Measurements from ENCODE around the gene UBA6. TPM values are rescaled to one million over a fixed set of nuclear protein-coding genes. Genes with fewer than 3 reads are reported as not detected.

Gene UBA6
- total RNA-seq, 1 experiment from 2014 or later: 59.4 TPM

GRCh38 chr4:67576538-67576937 lies 124.4 kb downstream of the UBA6 start:
- Histone ChIP-seq H3K4me3 (ENCODE audit: low read depth in 2 of 2, low read length in 2 of 2) (no peak overlapping the region), H3K36me3 (ENCODE audit: control insufficient read depth, insufficient read depth, low read length) (no peaks in the 10 kb centered on the region), H3K4me1 (ENCODE audit: control insufficient read depth, insufficient read depth, low read length) (no peaks in the 10 kb centered on the region), H3K27ac (ENCODE audit: low read length) (no peak overlapping the region), H3K9me3 (ENCODE audit: control insufficient read depth, insufficient read depth, low read depth, low read length) (no peaks in the 10 kb centered on the region), H3K27me3 (ENCODE audit: control insufficient read depth, insufficient read depth, low read length) (no peaks in the 10 kb centered on the region)
- ChIA-PET CTCF (no interaction called here), POLR2A (no interaction called here)
- TF ChIP-seq TCF7L2 (IDR thresholded peaks at IDR 0.05; ENCODE audit: low read depth, low read length) (no peak), POLR2AphosphoS5 (IDR thresholded peaks at IDR 0.05; ENCODE audit: low read depth, low read length) (no peak), SIN3A (IDR thresholded peaks at IDR 0.05; ENCODE audit: borderline replicate concordance, insufficient read depth, low read depth, low read length) (no peak), REST (IDR thresholded peaks at IDR 0.05; ENCODE audit: insufficient read depth in 1 of 2, low read depth in 2 of 2, low read length in 1 of 2) (no peak)
- TF ChIP-seq, protein P1, sequence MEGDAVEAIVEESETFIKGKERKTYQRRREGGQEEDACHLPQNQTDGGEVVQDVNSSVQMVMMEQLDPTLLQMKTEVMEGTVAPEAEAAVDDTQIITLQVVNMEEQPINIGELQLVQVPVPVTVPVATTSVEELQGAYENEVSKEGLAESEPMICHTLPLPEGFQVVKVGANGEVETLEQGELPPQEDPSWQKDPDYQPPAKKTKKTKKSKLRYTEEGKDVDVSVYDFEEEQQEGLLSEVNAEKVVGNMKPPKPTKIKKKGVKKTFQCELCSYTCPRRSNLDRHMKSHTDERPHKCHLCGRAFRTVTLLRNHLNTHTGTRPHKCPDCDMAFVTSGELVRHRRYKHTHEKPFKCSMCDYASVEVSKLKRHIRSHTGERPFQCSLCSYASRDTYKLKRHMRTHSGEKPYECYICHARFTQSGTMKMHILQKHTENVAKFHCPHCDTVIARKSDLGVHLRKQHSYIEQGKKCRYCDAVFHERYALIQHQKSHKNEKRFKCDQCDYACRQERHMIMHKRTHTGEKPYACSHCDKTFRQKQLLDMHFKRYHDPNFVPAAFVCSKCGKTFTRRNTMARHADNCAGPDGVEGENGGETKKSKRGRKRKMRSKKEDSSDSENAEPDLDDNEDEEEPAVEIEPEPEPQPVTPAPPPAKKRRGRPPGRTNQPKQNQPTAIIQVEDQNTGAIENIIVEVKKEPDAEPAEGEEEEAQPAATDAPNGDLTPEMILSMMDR (IDR thresholded peaks at IDR 0.05): no peak
- ATAC-seq (no peak), DNase-seq (ENCODE audit: low read depth, low spot score) (no peak)
- intact Hi-C loops (cut with micrococcal nuclease; ENCODE audit: unreplicated experiment) (no loop called here), in situ Hi-C loops (cut with HindIII; ENCODE audit: low pct_unique_long_range_greater_than_20kb, low sequenced_read_pairs) (no loop called here)
- no TSS peak for BruUV-seq (replicated peaks)

DNA sequence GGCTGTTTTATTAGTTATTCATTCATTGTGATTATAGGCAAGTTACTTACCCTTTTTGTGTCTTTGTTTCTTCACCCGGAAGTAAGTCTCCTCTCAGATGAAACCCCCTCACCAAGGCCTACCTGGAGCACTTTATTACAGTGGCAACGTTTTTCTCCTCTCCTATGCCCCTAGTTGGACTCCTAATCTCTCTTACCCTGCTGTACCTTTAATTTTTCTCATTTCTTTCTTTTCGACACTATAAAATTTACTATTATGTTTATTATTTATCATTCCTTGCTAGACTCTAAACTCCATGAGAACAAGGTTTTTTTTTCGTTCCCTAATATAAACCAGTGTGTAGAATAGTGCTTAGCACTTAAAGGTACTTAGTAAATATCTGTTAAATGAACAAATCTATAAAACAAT lies 124.9 kb downstream of the UBA6 start:
- intact Hi-C loops (cut with micrococcal nuclease; ENCODE audit: unreplicated experiment): no loop called here

More for the DNA sequence above, 124.9 kb downstream of the UBA6 start:
- H3K4me3 ChIP-seq (ENCODE audit: low read depth in 2 of 2, low read length in 2 of 2): no peak overlapping the region
- no peak overlapping the region for H3K27ac ChIP-seq (ENCODE audit: low read length)
- no peaks in the 10 kb centered on the region for H3K4me1 ChIP-seq (ENCODE audit: control insufficient read depth, insufficient read depth, low read length)
- H3K36me3 ChIP-seq (ENCODE audit: control insufficient read depth, insufficient read depth, low read length): no peaks in the 10 kb centered on the region
- ATAC-seq: no peak
- no TSS peak for BruUV-seq (replicated peaks)
- ChIA-PET POLR2A (no interaction called here), CTCF (no interaction called here)
- no peak for TF ChIP-seq REST (IDR thresholded peaks at IDR 0.05; ENCODE audit: insufficient read depth in 1 of 2, low read depth in 2 of 2, low read length in 1 of 2)
- TF ChIP-seq, protein P1 (IDR thresholded peaks at IDR 0.05): no peak
- TF ChIP-seq TCF7L2 (IDR thresholded peaks at IDR 0.05; ENCODE audit: low read depth, low read length): no peak
- TF ChIP-seq POLR2AphosphoS5 (IDR thresholded peaks at IDR 0.05; ENCODE audit: low read depth, low read length): no peak
- TF ChIP-seq SIN3A (IDR thresholded peaks at IDR 0.05; ENCODE audit: borderline replicate concordance, insufficient read depth, low read depth, low read length): no peak
- H3K9me3 ChIP-seq (ENCODE audit: control insufficient read depth, insufficient read depth, low read depth, low read length): no peaks in the 10 kb centered on the region
- H3K27me3 ChIP-seq (ENCODE audit: control insufficient read depth, insufficient read depth, low read length): no peaks in the 10 kb centered on the region
- in situ Hi-C loops (cut with HindIII; ENCODE audit: low pct_unique_long_range_greater_than_20kb, low sequenced_read_pairs): no loop called here
- DNase-seq (ENCODE audit: low read depth, low spot score): no peak
